Fibroblast of skin of left biceps (primary cell): ENCODE measurements around the gene TAS1R1.

ENCODE experiments used
- DNase-seq, 2 experiments: peaks; one replicate each; pipeline ENCODE4 v3.0.0-alpha.2; 2013; ENCODE audit warnings: low read depth in 2 of 2

TAS1R1 gene

GRCh38 chr1:6603915-6604558 lies 48.9 kb downstream of the TAS1R1 start:
- peak; percentile 61 to 67 for DNase-seq

DNA sequence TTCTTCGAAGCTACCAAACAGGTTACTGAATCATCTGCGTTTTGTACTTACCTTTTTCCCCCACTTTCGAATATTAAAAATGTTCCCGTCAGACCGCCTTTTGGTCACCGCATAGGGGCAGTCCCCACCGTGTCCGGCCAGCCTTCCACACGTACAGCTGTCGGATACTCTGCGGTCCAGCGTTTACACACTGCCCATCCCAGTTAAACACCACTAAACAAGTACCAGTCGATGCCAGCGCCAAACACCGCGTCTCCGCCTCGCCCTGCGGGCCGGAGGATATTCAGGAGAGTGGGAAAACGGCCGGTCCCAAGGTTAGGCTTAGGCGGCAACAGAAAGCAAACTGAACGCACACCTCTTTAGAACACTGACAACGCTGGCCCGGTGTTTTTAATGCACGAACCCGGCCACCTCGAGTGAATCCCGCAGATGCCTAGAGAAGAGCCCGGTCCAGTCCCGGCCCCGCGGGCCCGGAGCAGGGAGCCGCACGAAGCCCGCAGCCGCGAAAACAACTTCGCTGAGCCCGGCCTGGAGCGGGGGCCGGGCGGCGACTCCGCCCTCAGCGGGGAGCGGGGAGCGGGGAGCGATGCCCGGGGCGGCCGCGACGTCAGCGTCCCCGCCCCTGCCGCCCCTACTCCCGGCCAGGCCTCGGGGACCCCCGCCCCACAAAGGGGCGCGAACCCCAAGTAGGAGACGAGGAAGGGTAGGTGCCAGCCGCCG lies 57.7 kb downstream of the TAS1R1 start:
- DNase-seq, result no peak

GRCh38 chr1:6613361-6614018 lies 58.4 kb downstream of the TAS1R1 start, which contains the start of gene PHF13:
TSS of gene PHF13 (plus strand) at chr1:6613731. CDS start at chr1:6614067, 336 bp downstream.
- DNase-seq, result peak; percentile 99

DNA sequence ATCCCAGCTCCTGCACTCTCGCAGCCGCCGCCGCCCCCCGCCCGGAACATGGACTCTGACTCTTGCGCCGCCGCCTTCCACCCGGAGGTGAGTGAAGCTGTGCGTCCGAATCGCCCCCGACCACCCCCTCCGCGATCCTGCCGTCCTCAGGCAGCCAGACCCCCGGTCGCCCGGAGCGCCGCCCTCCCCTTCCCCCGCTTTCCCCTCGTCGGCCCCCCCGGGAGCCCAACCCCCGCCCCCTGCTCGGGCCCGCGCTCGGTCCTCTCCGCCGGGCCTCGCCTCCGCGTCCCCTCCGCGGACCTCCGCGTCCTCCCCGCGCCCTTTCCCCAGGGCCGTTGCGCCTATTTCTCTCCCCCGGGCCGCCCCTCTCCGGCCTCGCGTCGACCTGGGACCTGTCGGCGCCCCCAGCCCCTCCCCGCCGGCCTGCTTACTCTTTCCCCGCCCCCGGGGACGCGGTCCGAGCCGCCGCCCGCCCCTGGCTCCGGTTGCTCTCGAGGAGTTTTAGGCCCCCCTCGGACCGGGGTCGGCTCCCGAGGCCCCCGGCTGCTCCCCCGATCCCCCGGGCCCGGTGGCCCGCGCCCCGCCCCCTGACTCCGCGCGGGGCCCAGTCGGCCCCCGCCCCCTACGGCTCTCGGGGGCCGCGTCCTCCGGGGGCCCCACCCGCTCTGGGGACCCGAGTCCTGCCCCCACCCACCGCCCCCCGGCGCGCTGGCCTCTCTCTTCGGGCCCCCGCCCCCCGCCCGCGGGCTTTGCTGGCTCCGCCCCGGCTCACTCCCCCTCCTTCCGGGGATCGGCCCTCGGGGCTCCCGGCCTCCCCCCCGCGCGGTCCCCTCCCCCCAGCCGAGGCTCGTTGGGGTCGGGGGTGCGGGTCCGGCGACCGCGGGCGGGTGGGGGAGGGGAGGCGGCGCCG lies 59.2 kb downstream of the TAS1R1 start:
- no peak for DNase-seq

GRCh38 chr1:6614929-6615785 lies 60.0 kb downstream of the TAS1R1 start:
- DNase-seq, result no peak

- DNase-seq, result no peak
These were observed 63.9 kb downstream of the TAS1R1 start for GRCh38 chr1:6619045-6619444.

- DNase-seq, result no peak
These were observed 66.6 kb downstream of the TAS1R1 start for GRCh38 chr1:6621429-6622391.

DNA sequence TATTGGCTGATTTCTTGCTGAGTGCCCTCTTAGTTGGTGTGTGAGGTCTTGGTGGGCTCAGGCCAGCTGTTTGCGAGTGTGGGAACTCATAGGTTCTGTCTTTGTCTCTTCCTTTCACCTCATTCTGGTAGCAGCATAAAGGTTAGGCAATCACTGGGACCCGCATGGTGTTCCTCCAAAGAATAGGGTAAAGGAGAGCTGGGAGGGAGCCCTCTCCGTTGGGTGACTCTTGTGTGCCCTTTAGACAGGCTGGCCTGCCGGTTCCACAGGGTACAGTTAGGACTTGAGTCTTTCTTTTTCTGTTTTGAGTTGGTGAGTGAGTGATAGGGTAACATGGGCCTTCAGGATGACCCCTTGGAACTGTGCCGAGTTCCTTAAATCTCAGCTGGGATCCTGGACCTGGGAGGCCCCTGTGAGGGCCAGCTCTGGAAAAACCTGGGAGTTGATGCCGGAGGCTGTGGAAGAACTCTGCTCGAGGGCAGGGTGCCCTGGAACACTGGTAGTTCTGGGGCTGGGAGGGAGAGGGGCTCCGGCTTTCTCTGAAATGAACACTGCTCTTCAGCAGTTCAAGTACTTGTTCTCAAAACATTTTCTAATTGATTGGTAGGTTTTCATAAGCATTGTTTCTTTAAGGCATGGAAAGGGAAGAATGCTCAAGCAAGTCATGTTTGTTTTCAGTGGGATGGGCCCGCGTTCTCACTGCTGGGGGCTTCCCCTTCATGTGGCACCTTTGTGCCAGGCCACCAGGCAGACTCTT lies 67.5 kb downstream of the TAS1R1 start:
- DNase-seq, result no peak

DNA sequence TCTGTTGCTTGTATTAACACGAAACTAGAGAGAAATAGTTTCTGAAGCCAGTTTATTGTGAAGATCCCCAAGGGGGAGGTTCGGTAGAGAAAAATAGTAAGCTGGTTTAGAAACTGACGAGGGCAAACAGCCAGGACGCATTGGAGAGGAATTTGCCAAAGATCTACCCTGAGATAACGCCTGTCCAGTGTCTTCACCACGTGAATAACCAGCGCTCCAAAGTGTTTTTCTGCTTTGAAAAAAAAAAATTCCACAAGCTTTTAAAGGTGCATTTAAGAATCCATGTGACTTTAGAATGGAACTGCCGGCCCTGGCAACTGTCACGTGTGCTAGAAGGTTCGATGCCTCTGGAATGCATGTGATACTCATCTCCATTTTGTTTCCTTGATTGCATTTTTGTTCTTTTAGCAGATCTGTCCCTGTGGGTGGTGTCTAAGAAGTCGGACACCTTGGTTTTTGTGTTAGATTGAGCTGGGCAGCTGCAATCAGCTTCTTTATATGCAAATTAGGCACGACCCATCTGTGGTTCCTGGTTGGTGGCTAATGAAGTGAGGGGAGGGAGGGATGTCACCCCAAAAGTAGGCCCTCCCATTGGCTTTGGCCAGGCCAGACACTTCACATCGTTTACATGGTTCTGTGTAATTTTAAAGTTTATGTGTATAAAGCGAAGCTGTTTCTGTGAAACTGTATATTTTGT lies 68.3 kb downstream of the TAS1R1 start:
- DNase-seq, result no peak

GRCh38 chr1:6624710-6625583 lies 69.8 kb downstream of the TAS1R1 start, which contains the start of gene THAP3:
TSS of gene THAP3 (plus strand) at chr1:6624868. CDS start at chr1:6625219, 351 bp downstream.
- DNase-seq, result peak; percentile 59 to 60

DNA sequence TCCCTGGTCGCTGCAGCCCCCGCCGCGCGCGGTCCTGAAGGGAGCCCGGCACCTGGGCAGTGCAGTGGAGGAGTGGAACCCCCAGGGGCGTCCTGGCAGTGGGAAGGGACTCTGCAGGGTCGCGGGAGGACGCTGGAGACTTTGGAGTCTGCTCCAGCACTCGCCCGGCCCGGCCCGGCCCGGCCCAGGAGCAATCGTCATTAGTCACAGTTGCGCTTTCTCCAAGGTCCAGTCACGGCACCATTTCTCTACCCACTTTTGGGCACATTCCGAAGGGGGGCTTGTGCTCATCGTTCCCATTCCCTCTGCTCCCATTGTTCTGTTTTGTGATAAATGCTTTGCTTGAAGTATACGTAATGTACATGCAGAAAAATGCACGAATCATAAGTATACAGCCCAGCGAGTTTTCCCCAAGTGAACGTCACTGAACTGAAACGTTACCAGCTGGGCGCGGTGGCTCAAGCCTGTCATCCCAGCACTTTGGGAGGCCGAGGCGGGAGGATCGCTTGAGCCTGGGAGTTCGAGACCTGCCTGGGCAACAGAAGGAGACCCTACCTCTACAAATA lies 70.6 kb downstream of the TAS1R1 start:
- DNase-seq, result peak in 1 of 2 experiments; percentile 32

- no peak for DNase-seq
These were observed 71.9 kb downstream of the TAS1R1 start for GRCh38 chr1:6627031-6627430.

GRCh38 chr1:6627841-6628545 lies 72.9 kb downstream of the TAS1R1 start:
- no peak for DNase-seq

DNA sequence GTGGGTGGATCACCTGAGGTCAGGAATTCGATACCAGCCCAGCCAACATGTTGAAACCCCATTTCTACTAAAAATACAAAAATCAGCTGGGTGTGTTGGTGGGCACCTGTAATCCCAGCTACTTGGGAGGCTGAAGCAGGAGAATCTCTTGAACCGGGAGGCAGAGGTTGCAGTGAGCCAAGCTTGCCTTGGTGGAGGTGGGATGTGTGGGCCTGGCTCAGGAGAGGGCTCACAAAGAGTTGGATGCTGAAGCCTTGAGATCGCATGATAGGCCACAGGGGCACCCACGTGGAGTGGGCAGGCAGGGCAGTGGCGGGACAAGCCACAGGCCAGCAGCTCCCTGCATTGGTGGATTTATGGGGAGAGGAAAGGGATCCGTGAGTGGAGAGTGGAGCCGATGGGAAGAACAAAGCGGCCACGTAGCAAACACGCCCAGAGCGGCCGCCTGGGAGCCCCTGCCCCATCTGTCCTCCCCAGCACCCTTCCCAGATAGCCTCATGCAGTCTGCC lies 73.9 kb downstream of the TAS1R1 start:
- DNase-seq, result no peak
